MCF 10A (cell line): ENCODE data around the gene HMGB1. TPM values are rescaled to one million over a fixed set of nuclear protein-coding genes. Genes with fewer than 3 reads are reported as not detected.
"Not testable (repeated sequence)": the region's sequence is repeated elsewhere in the genome, so short reads cannot be mapped to it uniquely, and the experiment has no call there.

Experiments used
- BruUV-seq: library from RNA; stranded (reverse); fragments of 400-500 nt; replicated peaks from 2 replicates; lab custom pipeline; 2021; lab: Mats Ljungman, UMichigan
- CTCF ChIA-PET: fragments of 300-600 bp; sonication (Branson Sonifier 250); formaldehyde crosslinking; extraction: SDS; loops from one replicate; lab custom pipeline; 2021; ENCODE audit warnings: antibody characterized with exemption, inconsistent platforms; lab: Yijun Ruan, JAX
- POLR2A ChIA-PET: fragments of 300-600, 350-650 bp; sonication (Branson Sonifier 250); formaldehyde crosslinking; extraction: SDS; loops from one replicate; lab custom pipeline; 2020; ENCODE audit warnings: antibody characterized with exemption, inconsistent platforms; lab: Yijun Ruan, JAX
- DNase-seq: peaks from one replicate; pipeline ENCODE4 v3.0.0-alpha.2; 2018; ENCODE audit not compliant: unreplicated experiment
- H3K27ac Mint-ChIP-seq: one replicate; pipeline ENCODE4 v1.8.0; 2022; ENCODE audit warnings: mild to moderate bottlenecking, low read depth, mixed read lengths; ENCODE audit not compliant: unreplicated experiment
- H3K27me3 Mint-ChIP-seq: one replicate; pipeline ENCODE4 v1.8.0; 2022; ENCODE audit warnings: mixed read lengths; ENCODE audit not compliant: insufficient read depth, unreplicated experiment
- H3K36me3 Mint-ChIP-seq: one replicate; pipeline ENCODE4 v1.8.0; 2022; ENCODE audit warnings: mild to moderate bottlenecking, moderate library complexity, mixed read lengths; ENCODE audit not compliant: insufficient read depth, unreplicated experiment
- H3K4me1 Mint-ChIP-seq: one replicate; pipeline ENCODE4 v1.8.0; 2022; ENCODE audit warnings: mixed read lengths; ENCODE audit not compliant: insufficient read depth, unreplicated experiment
- H3K4me3 Mint-ChIP-seq: one replicate; pipeline ENCODE4 v1.8.0; 2022; ENCODE audit warnings: mild to moderate bottlenecking, moderate library complexity, mixed read lengths; ENCODE audit not compliant: unreplicated experiment
- H3K9me3 Mint-ChIP-seq: one replicate; pipeline ENCODE4 v1.8.0; 2022; ENCODE audit warnings: mixed read lengths; ENCODE audit not compliant: unreplicated experiment
- intact Hi-C: fragments of 100-400 bp; cut with micrococcal nuclease; formaldehyde crosslinking; loops from 2 replicates; pipeline ENCODE4 v1.14.1; 2022
- total RNA-seq: library from RNA; stranded (reverse); gene quantifications from 2 replicates; pipeline ENCODE4 v1.2.3, GENCODE V29; 2022
- TF ChIP-seq, protein P1 (sequence below): fragments of 200-600 bp; IDR thresholded peaks from one replicate; pipeline ENCODE4 v1.8.0; 2022; ENCODE audit warnings: antibody characterized with exemption, mild to moderate bottlenecking; ENCODE audit not compliant: unreplicated experiment

Gene HMGB1
- total RNA-seq, 1 experiment from 2014 or later, result 302 TPM

DNA sequence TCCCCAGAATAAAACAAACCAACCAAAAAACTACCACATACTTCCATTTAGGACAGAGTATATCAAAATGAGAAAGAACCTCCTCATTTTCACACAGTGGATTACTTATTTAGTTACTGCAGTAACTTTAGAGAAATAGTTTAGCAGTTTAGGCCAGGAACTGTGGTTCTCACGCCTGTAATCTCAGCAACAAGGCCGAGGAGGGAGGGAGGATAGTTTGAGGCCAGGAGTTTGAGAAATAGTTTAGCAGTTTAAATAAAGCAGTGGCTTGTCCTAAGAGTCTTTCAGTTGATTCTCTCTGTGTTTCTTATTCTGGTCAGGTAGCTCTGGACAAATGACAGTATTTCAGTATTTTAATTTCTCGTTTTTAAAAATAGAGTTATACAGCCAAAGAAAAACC is 9.4 kb downstream of the HMGB1 start:
- Mint-ChIP-seq H3K27ac (no peak overlapping the region), H3K27me3 (no peaks in the 10 kb centered on the region), H3K4me1 (peaks cover 3% of the 10 kb centered on the region), H3K4me3 (no peak overlapping the region), H3K36me3 (peaks cover 29% of the 10 kb centered on the region), H3K9me3 (no peaks in the 10 kb centered on the region)
- intact Hi-C loops, result no loop called here
- BruUV-seq, result no TSS peak
- TF ChIP-seq, protein P1, sequence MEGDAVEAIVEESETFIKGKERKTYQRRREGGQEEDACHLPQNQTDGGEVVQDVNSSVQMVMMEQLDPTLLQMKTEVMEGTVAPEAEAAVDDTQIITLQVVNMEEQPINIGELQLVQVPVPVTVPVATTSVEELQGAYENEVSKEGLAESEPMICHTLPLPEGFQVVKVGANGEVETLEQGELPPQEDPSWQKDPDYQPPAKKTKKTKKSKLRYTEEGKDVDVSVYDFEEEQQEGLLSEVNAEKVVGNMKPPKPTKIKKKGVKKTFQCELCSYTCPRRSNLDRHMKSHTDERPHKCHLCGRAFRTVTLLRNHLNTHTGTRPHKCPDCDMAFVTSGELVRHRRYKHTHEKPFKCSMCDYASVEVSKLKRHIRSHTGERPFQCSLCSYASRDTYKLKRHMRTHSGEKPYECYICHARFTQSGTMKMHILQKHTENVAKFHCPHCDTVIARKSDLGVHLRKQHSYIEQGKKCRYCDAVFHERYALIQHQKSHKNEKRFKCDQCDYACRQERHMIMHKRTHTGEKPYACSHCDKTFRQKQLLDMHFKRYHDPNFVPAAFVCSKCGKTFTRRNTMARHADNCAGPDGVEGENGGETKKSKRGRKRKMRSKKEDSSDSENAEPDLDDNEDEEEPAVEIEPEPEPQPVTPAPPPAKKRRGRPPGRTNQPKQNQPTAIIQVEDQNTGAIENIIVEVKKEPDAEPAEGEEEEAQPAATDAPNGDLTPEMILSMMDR, result no peak
- ChIA-PET CTCF (interaction anchor here (0.6 to 0.9 kb wide), 3 partner anchors 19 to 325 kb away, joined by 3 to 4 read pairs (median 3); no protein-coding TSS in a partner anchor), POLR2A (interaction anchor here (1.3 kb wide), 1 partner anchor 25 kb away, joined by 6 read pairs; no protein-coding TSS in a partner anchor)
- no peak for DNase-seq

DNA sequence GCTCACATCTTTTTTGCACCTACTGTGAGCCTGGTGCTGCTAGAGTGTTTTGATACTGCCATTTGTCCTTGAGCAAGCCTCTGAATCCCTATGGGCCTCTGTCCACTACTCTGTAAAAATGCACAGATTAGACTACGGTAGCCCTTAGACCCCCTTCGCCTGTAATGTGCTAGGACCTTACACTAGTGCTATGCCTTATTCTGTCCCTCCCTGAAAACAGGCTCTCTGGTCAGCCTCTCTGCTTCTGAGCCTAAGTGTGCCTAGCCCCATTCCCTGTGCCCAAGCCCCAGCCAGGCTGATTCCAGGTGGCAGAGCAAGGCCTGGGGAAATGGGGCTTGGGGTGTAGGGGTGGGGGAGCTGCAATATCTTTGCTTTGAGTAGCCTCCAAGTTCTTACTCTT is 10.7 kb downstream of the HMGB1 start:
- no peaks in the 10 kb centered on the region for H3K27me3 Mint-ChIP-seq
- H3K27ac Mint-ChIP-seq, result no peak overlapping the region
- DNase-seq, result no peak
- ChIA-PET POLR2A (interaction anchor here (1.2 kb wide), 1 partner anchor 60 kb away, joined by 7 read pairs; no protein-coding TSS in a partner anchor), CTCF (interaction anchor here (0.6 to 0.8 kb wide), 2 partner anchors 16 to 115 kb away, joined by 3 read pairs; no protein-coding TSS in a partner anchor)
- H3K9me3 Mint-ChIP-seq, result no peaks in the 10 kb centered on the region
- H3K36me3 Mint-ChIP-seq, result peaks cover 24% of the 10 kb centered on the region
- BruUV-seq, result no TSS peak
- no peak overlapping the region for H3K4me3 Mint-ChIP-seq
- intact Hi-C loops, result no loop called here
- H3K4me1 Mint-ChIP-seq, result no peaks in the 10 kb centered on the region
- TF ChIP-seq, protein P1, result no peak

DNA sequence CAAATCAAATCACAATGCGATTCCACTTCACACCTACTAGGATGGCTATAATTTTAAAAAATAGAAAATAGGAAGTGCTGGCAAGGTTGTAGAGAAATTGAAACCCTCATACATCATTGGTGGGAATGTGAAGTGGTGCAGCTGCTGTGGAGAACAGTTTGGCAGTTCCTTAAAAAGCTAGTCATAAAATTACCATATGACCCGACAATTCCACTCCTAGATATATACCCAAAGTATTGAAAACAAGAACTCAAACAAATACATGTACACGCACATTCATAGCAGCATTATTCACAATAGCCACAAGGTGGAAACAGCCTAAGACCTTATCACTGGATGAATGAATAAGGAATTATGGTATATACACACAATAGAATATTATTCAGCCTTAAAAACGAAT is 12.0 kb downstream of the HMGB1 start:
- H3K36me3 Mint-ChIP-seq, result peaks cover 13% of the 10 kb centered on the region
- CTCF ChIA-PET, result interaction anchor here (0.7 to 1.3 kb wide), 2 partner anchors 14 to 198 kb away, joined by 3 read pairs; no protein-coding TSS in a partner anchor

DNA sequence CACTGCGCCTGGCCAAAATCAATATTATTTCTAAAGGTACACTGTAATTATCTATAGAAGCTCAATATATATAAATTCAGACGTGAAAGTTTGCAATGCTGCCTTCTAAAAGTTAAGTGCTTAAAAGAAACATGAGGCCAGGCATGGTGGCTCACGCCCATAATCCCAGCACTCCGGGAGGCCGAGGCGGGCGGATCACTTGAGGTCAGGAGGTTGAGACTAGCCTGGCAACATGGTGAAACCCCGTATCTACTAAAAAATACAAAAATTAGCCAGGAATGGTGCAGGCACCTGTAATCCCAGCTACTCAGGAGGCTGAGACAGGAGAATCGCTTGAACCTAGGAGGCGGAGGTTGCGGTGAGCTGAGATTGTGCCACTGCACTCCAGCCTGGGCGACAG is 14.3 kb downstream of the HMGB1 start:
- ChIA-PET POLR2A (interaction anchor here (1.1 kb wide), 1 partner anchor 21 kb away, joined by 4 read pairs; no protein-coding TSS in a partner anchor), CTCF (interaction anchor here (0.6 to 1.0 kb wide), 2 partner anchors 319 to 324 kb away, joined by 4 to 6 read pairs; no protein-coding TSS in a partner anchor)
- H3K4me3 Mint-ChIP-seq, H3K9me3 Mint-ChIP-seq, H3K36me3 Mint-ChIP-seq, DNase-seq, H3K27me3 Mint-ChIP-seq, H3K4me1 Mint-ChIP-seq, intact Hi-C loops, BruUV-seq, H3K27ac Mint-ChIP-seq: not testable (repeated sequence)

More for the DNA sequence above, 12.0 kb downstream of the HMGB1 start:
- Mint-ChIP-seq H3K4me3 (no peak overlapping the region), H3K27ac (no peak overlapping the region), H3K27me3 (no peaks in the 10 kb centered on the region), H3K4me1 (no peaks in the 10 kb centered on the region), H3K9me3 (no peaks in the 10 kb centered on the region)
- intact Hi-C loops, result no loop called here
- POLR2A ChIA-PET, result interaction anchor here (1.2 kb wide), 1 partner anchor 10 kb away, joined by 3 read pairs; no protein-coding TSS in a partner anchor
- no TSS peak for BruUV-seq
- peak; percentile 26 for DNase-seq
- TF ChIP-seq, protein P1, result no peak
